H9 (cell line): Measurements from ENCODE around the gene KRTAP10-12. TPM values are rescaled to one million over a fixed set of nuclear protein-coding genes. Genes with fewer than 3 reads are reported as not detected.

Experiments
- DNase-seq: peaks from one replicate; pipeline ENCODE4 v3.0.0-alpha.2; 2017
- H2AFZ ChIP-seq: one replicate; pipeline ENCODE4 v1.6.1; 2013; ENCODE audit warnings: mild to moderate bottlenecking, low read length, control low read depth, moderate library complexity
- H2AK5ac ChIP-seq: 2 replicates; pipeline ENCODE4 v1.6.1; 2013; ENCODE audit warnings: low read length, control low read depth, mixed read lengths; ENCODE audit not compliant: insufficient read length
- H2BK120ac ChIP-seq: one replicate; pipeline ENCODE4 v1.6.1; 2013; ENCODE audit warnings: low read depth, mild to moderate bottlenecking, low read length, control low read depth, inconsistent platforms; ENCODE audit not compliant: poor library complexity, severe bottlenecking
- H2BK12ac ChIP-seq: 2 replicates; pipeline ENCODE4 v1.6.1; 2013; ENCODE audit warnings: low read length, control low read depth, mixed read lengths, low read depth; ENCODE audit not compliant: insufficient read length
- H2BK15ac ChIP-seq: 2 replicates; pipeline ENCODE4 v1.6.1; 2013; ENCODE audit warnings: low read depth, low read length, control low read depth
- H2BK20ac ChIP-seq: one replicate; pipeline ENCODE4 v1.6.1; 2013; ENCODE audit warnings: low read depth, mild to moderate bottlenecking, low read length, control low read depth, inconsistent platforms; ENCODE audit not compliant: poor library complexity, severe bottlenecking
- H2BK5ac ChIP-seq: 2 replicates; pipeline ENCODE4 v1.6.1; 2013; ENCODE audit warnings: low read length, control low read depth, mixed read lengths; ENCODE audit not compliant: insufficient read length
- H3K14ac ChIP-seq: 2 replicates; pipeline ENCODE4 v1.6.1; 2013; ENCODE audit warnings: low read length, control low read depth; ENCODE audit not compliant: insufficient read depth
- H3K18ac ChIP-seq: 2 replicates; pipeline ENCODE4 v1.6.1; 2013; ENCODE audit warnings: low read depth, mild to moderate bottlenecking, mixed read lengths, low read length, control low read depth; ENCODE audit not compliant: insufficient read length
- H3K23ac ChIP-seq: 2 replicates; pipeline ENCODE4 v1.6.1; 2013; ENCODE audit warnings: low read length, control low read depth, mixed read lengths, low read depth; ENCODE audit not compliant: insufficient read length
- H3K23me2 ChIP-seq: 2 replicates; pipeline ENCODE4 v1.6.1; 2013; ENCODE audit warnings: low read depth, mild to moderate bottlenecking, mixed read lengths, low read length, control low read depth; ENCODE audit not compliant: insufficient read length, poor library complexity, severe bottlenecking
- H3K27ac ChIP-seq: 2 replicates; pipeline ENCODE4 v1.5.1; 2013; ENCODE audit warnings: low read length, control low read depth, mixed read lengths, low read depth; ENCODE audit not compliant: insufficient read length
- H3K27me3 ChIP-seq: 2 replicates; pipeline ENCODE4 v1.6.1; 2013; ENCODE audit warnings: low read length, control low read depth, inconsistent platforms; ENCODE audit not compliant: insufficient read depth
- H3K4ac ChIP-seq: 2 replicates; pipeline ENCODE4 v1.6.1; 2013; ENCODE audit warnings: low read depth, mild to moderate bottlenecking, control low read depth, inconsistent platforms, low read length, moderate library complexity
- H3K4me1 ChIP-seq: 2 replicates; pipeline ENCODE4 v1.6.1; 2013; ENCODE audit warnings: low read length, control low read depth, inconsistent platforms; ENCODE audit not compliant: insufficient read depth
- H3K4me2 ChIP-seq: 2 replicates; pipeline ENCODE4 v1.6.1; 2013; ENCODE audit warnings: low read length, control low read depth, mixed read lengths; ENCODE audit not compliant: insufficient read length, insufficient read depth
- H3K56ac ChIP-seq: 2 replicates; pipeline ENCODE4 v1.6.1; 2013; ENCODE audit warnings: low read depth, mild to moderate bottlenecking, mixed read lengths, low read length, control low read depth; ENCODE audit not compliant: insufficient read length
- H3K79me1 ChIP-seq: 2 replicates; pipeline ENCODE4 v1.6.1; 2013; ENCODE audit warnings: low read depth, mild to moderate bottlenecking, moderate library complexity, low read length, control low read depth, inconsistent platforms; ENCODE audit not compliant: insufficient read depth, poor library complexity, severe bottlenecking
- H3K79me2 ChIP-seq: 2 replicates; pipeline ENCODE4 v1.6.1; 2013; ENCODE audit warnings: low read length, control low read depth, inconsistent platforms; ENCODE audit not compliant: insufficient read depth
- H3K9ac ChIP-seq: 2 replicates; pipeline ENCODE4 v1.6.1; 2013; ENCODE audit warnings: low read length, control low read depth, mixed read lengths; ENCODE audit not compliant: insufficient read length; ENCODE audit errors: extremely low read depth
- H3K9me3 ChIP-seq: one replicate; pipeline ENCODE4 v1.6.1; 2013; ENCODE audit warnings: low read depth, low read length, inconsistent platforms; ENCODE audit not compliant: control insufficient read depth
- H3T11ph ChIP-seq: one replicate; pipeline ENCODE4 v1.6.1; 2013; ENCODE audit warnings: mild to moderate bottlenecking, low read length, control low read depth, inconsistent platforms
- H4K20me1 ChIP-seq: one replicate; pipeline ENCODE4 v1.6.1; 2013; ENCODE audit not compliant: control insufficient read depth, insufficient read length, insufficient read depth
- H4K5ac ChIP-seq: 2 replicates; pipeline ENCODE4 v1.6.1; 2013; ENCODE audit warnings: low read depth, mild to moderate bottlenecking, mixed read lengths, low read length, control low read depth; ENCODE audit not compliant: insufficient read length
- H4K8ac ChIP-seq: replicated peaks from 2 replicates; pipeline ENCODE4 v1.6.1; 2013; ENCODE audit warnings: low read length, control low read depth, mixed read lengths, low read depth; ENCODE audit not compliant: insufficient read length
- H4K91ac ChIP-seq: 2 replicates; pipeline ENCODE4 v1.6.1; 2013; ENCODE audit warnings: low read depth, mild to moderate bottlenecking, moderate library complexity, mixed read lengths, low read length, control low read depth; ENCODE audit not compliant: insufficient read length
- H3K27ac Mint-ChIP-seq, 3 experiments: 2 replicates in 2 of 3; 3 replicates in 1 of 3; pipeline ENCODE4 v1.8.0; 2020 to 2021; ENCODE audit warnings: mixed read lengths in 3 of 3, mild to moderate bottlenecking in 1 of 3, moderate library complexity in 1 of 3
- H3K27me3 Mint-ChIP-seq: 2 replicates; pipeline ENCODE4 v1.8.0; 2021; ENCODE audit warnings: low read depth, mild to moderate bottlenecking, moderate library complexity, mixed read lengths
- H3K36me3 Mint-ChIP-seq, 3 experiments: 2 replicates in 2 of 3; 3 replicates in 1 of 3; pipeline ENCODE4 v1.8.0; 2020 to 2021; ENCODE audit warnings: low read depth in 3 of 3, mixed read lengths in 3 of 3; ENCODE audit not compliant: insufficient read depth in 1 of 3
- H3K4me1 Mint-ChIP-seq, 2 experiments: 2 replicates each; pipeline ENCODE4 v1.8.0; 2020; ENCODE audit warnings: mixed read lengths in 2 of 2
- H3K4me3 Mint-ChIP-seq, 2 experiments: 2 replicates in 1 of 2; 3 replicates in 1 of 2; pipeline ENCODE4 v1.8.0; 2020 to 2021; ENCODE audit warnings: mild to moderate bottlenecking in 2 of 2, mixed read lengths in 2 of 2, moderate library complexity in 1 of 2
- H3K9me3 Mint-ChIP-seq, 2 experiments: 2 replicates in 1 of 2; 3 replicates in 1 of 2; pipeline ENCODE4 v1.8.0; 2020; ENCODE audit warnings: mild to moderate bottlenecking in 2 of 2, mixed read lengths in 2 of 2, moderate library complexity in 1 of 2
- CTCF ChIP-seq: fragments of 200-600 bp; sonication (generic); conservative IDR thresholded peaks from 3 replicates; pipeline ENCODE4 v1.8.0; 2021; ENCODE audit warnings: antibody characterized with exemption, mild to moderate bottlenecking
- WGBS: extraction: QIAGEN DNeasy Blood & Tissue Kit; methylation state at CpG from one replicate; pipeline ENCODE4 v1.1.7; 2013; ENCODE audit warnings: missing lambda C conversion rate, low lambda C conversion rate, mixed read lengths; ENCODE audit not compliant: insufficient read length; ENCODE audit errors: extremely low coverage; 5-methylcytosine and 5-hydroxymethylcytosine counted together
- total RNA-seq: library from RNA; stranded (reverse); gene quantifications from 2 replicates; pipeline ENCODE4 v1.2.1, GENCODE V29; 2021

Gene KRTAP10-12
- total RNA-seq, 1 experiment from 2014 or later, result not detected

- no peak overlapping the region for H4K91ac ChIP-seq
- H3K27ac ChIP-seq, result no peak overlapping the region
- no peak overlapping the region for H3T11ph ChIP-seq
- H3K4me3 Mint-ChIP-seq, result no peak overlapping the region
- H3K4ac ChIP-seq, result no peak overlapping the region
- no peak overlapping the region for H2BK12ac ChIP-seq
- H3K4me2 ChIP-seq, result no peak overlapping the region
- no peak for DNase-seq
- H3K56ac ChIP-seq, result no peak overlapping the region
- no peak overlapping the region for H2BK120ac ChIP-seq
- H3K23ac ChIP-seq, result no peak overlapping the region
- H2AK5ac ChIP-seq, result no peak overlapping the region
- H3K23me2 ChIP-seq, result no peaks in the 10 kb centered on the region
- H3K9ac ChIP-seq, result no peak overlapping the region
- H3K18ac ChIP-seq, result no peak overlapping the region
- peaks cover 12 to 34% (median 17%) of the 10 kb centered on the region in 3 experiments for H3K36me3 Mint-ChIP-seq
- H2BK5ac ChIP-seq, result no peak overlapping the region
- H3K9me3 Mint-ChIP-seq, result peaks cover 32 to 43% of the 10 kb centered on the region in 2 experiments
- H3K9me3 ChIP-seq, result no peaks in the 10 kb centered on the region
- no peak overlapping the region for H4K5ac ChIP-seq
- no peak overlapping the region for H2BK15ac ChIP-seq
- no peak overlapping the region for H3K14ac ChIP-seq
- no peaks in the 10 kb centered on the region for H3K79me1 ChIP-seq
- H3K4me1 Mint-ChIP-seq, result no peaks in the 10 kb centered on the region
- H2BK20ac ChIP-seq, result no peak overlapping the region
- peaks cover 4% of the 10 kb centered on the region; the same call in 1 of the 2 replicates for H3K27me3 Mint-ChIP-seq
- no peak overlapping the region for H2AFZ ChIP-seq
- H4K8ac ChIP-seq, result no peak overlapping the region
- no CpG with 5 or more reads among the region's 1 CpG for WGBS
- H4K20me1 ChIP-seq, result no peaks in the 10 kb centered on the region
- no peaks in the 10 kb centered on the region for H3K4me1 ChIP-seq
- no peaks in the 10 kb centered on the region for H3K79me2 ChIP-seq
- no peaks in the 10 kb centered on the region for H3K27me3 ChIP-seq
- TF ChIP-seq CTCF, result no peak
- H3K27ac Mint-ChIP-seq, result no peak overlapping the region
These were observed 29.4 kb upstream of the KRTAP10-12 start for GRCh38 chr21:44667612-44668011.
